ENCODE measurements around the gene ATP1A2.
A peak's percentile ranks its signal among the peaks of the same experiment; 100 is the strongest.

Gene ATP1A2

DNA sequence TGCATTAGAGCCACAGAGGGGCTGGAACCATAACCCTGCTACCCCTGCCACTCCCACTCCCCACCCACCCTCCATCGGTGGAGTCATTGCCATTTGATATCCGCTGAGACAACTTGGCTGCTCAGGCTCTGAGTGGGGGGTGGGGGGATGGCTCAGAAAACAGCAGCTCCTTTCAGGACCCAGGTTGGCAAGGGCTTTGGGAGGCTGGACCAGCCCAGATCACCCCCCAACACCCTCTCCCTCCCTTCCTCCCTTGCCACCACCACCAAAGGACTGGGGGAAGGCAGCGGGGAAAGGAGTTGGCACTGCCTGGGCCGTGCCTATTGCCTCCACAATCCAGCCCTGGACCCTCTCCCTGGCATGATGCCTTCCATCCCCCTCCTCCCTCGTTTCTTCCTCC is 47.3 kb upstream of the ATP1A2 start:
- no peak overlapping the region for H3K27ac ChIP-seq (ENCODE audit: extremely low read depth, low read depth, low read length)
- TF ChIP-seq ZNF837 (tag by site-specific recombination; IDR thresholded peaks at IDR 0.05), result no peak
- peak; percentile 34 for TF ChIP-seq KLF1 (tag by site-specific recombination; IDR thresholded peaks at IDR 0.05)
- no peak for TF ChIP-seq SCRT2 (tag by site-specific recombination; IDR thresholded peaks at IDR 0.05)
- no peak for TF ChIP-seq ZFP3 (tag by site-specific recombination; IDR thresholded peaks at IDR 0.05; ENCODE audit: low read depth)
- H3K36me3 ChIP-seq (ENCODE audit: control insufficient read depth in 2 of 2, insufficient read depth in 1 of 2, low read length in 2 of 2), result no peaks in the 10 kb centered on the region
- ChIA-PET CTCF (interaction anchor here (0.7 to 3.3 kb wide), 9 partner anchors 9 to 213 kb away, joined by 3 to 24 read pairs (median 9); no protein-coding TSS in a partner anchor), POLR2A (no interaction called here)
- no peak overlapping the region for H3K4me3 ChIP-seq (ENCODE audit: low read depth, low read length)
- H3K9me3 ChIP-seq (ENCODE audit: control insufficient read depth, insufficient read depth, low read depth, low read length), result no peaks in the 10 kb centered on the region
- H3K4me1 ChIP-seq (ENCODE audit: control insufficient read depth, insufficient read depth, low read length), result no peaks in the 10 kb centered on the region; the same call in 1 of the 2 replicates

DNA sequence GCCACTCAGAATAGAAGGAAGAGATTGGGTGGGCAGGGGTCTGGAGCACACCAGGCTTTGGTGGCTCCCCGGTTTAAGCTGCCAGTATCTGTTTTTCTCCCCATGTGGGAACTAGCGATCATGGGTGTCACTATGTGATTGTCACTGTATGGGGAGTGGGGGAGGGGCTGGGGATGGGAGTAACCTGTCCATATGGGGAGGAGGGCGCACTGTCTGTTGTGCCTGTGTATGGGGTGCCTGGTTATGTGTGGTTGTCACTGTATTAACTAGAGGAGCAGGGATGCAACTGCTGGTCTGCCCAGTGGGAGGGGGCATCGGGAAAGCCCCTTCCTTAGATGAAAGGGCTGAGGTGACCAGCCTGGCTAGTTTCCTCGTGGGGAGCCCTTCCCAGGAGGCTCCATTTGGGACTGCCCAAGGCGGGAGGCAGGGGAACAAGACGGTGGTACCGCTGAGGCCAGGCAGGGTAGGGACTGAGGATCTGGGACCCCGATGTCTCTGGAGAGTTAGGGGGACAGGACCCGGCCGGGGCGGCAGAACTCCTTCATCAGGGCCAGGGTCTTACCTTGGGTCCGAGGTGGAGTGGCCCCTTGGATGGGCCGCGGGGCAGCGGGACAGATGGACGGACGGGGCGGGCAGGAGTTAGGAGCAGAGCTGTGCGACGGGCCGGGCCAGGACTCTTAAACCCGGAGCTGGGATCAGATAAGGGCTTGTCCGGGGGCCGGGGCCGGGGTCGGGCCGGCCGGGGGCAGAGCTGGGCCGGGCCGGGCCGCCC is 45.9 kb upstream of the ATP1A2 start, which contains the start of gene KCNJ10:
TSS of gene KCNJ10 (minus strand) at position 701 of the 772 bp plus-strand sequence. CDS start 27,628 bp downstream, outside the sequence.
- TF ChIP-seq ZNF501 (tag by site-specific recombination; IDR thresholded peaks at IDR 0.05), result no peak
- TF ChIP-seq ZNF624 (tag by site-specific recombination; IDR thresholded peaks at IDR 0.05), result no peak
- TF ChIP-seq GLIS2 (tag by site-specific recombination; IDR thresholded peaks at IDR 0.05), result peak; percentile 49
- TF ChIP-seq FEZF1 (tag by site-specific recombination; IDR thresholded peaks at IDR 0.05), result no peak
- TF ChIP-seq, protein P1, sequence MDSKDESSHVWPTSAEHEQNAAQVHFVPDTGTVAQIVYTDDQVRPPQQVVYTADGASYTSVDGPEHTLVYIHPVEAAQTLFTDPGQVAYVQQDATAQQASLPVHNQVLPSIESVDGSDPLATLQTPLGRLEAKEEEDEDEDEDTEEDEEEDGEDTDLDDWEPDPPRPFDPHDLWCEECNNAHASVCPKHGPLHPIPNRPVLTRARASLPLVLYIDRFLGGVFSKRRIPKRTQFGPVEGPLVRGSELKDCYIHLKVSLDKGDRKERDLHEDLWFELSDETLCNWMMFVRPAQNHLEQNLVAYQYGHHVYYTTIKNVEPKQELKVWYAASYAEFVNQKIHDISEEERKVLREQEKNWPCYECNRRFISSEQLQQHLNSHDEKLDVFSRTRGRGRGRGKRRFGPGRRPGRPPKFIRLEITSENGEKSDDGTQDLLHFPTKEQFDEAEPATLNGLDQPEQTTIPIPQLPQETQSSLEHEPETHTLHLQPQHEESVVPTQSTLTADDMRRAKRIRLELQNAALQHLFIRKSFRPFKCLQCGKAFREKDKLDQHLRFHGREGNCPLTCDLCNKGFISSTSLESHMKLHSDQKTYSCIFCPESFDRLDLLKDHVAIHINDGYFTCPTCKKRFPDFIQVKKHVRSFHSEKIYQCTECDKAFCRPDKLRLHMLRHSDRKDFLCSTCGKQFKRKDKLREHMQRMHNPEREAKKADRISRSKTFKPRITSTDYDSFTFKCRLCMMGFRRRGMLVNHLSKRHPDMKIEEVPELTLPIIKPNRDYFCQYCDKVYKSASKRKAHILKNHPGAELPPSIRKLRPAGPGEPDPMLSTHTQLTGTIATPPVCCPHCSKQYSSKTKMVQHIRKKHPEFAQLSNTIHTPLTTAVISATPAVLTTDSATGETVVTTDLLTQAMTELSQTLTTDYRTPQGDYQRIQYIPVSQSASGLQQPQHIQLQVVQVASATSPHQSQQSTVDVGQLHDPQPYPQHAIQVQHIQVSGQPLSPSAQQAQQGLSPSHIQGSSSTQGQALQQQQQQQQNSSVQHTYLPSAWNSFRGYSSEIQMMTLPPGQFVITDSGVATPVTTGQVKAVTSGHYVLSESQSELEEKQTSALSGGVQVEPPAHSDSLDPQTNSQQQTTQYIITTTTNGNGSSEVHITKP (tag by site-specific recombination; IDR thresholded peaks at IDR 0.05), result peak; percentile 48; the same call in 1 of the 2 replicates
- TF ChIP-seq, protein P2, sequence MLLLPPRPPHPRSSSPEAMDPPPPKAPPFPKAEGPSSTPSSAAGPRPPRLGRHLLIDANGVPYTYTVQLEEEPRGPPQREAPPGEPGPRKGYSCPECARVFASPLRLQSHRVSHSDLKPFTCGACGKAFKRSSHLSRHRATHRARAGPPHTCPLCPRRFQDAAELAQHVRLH (tag by site-specific recombination; IDR thresholded peaks at IDR 0.05), result no peak
- TF ChIP-seq ZNF777 (tag by site-specific recombination; IDR thresholded peaks at IDR 0.05; ENCODE audit: borderline replicate concordance), result peak; percentile 80; the same call in 1 of the 2 replicates
- no peak for TF ChIP-seq ZBTB8A (tag by site-specific recombination; IDR thresholded peaks at IDR 0.05)
- no peak for TF ChIP-seq KLF7 (tag by site-specific recombination; IDR thresholded peaks at IDR 0.05; ENCODE audit: borderline replicate concordance)
- TF ChIP-seq ZIC2 (tag by site-specific recombination; IDR thresholded peaks at IDR 0.05), result 0 out of 2 replicates have a peak, but pooled peaks have one; percentile 13
- Histone ChIP-seq H3K27ac (ENCODE audit: extremely low read depth, low read depth, low read length) (no peak within 1 kb of the TSS), H3K4me3 (ENCODE audit: low read depth, low read length) (peak within 1 kb of the TSS; percentile 56), H3K4me1 (ENCODE audit: control insufficient read depth, insufficient read depth, low read length) (no peaks in the 10 kb centered on the region; the same call in 1 of the 2 replicates), H3K36me3 (ENCODE audit: control insufficient read depth in 2 of 2, insufficient read depth in 1 of 2, low read length in 2 of 2) (no peaks in the 10 kb centered on the region), H3K9me3 (ENCODE audit: control insufficient read depth, insufficient read depth, low read depth, low read length) (no peaks in the 10 kb centered on the region)
- ChIA-PET POLR2A (no interaction called here), CTCF (interaction anchor here (1.1 to 10.3 kb wide), 5 partner anchors 9 to 18 kb away, joined by 6 to 123 read pairs (median 9); no protein-coding TSS in a partner anchor)

DNA sequence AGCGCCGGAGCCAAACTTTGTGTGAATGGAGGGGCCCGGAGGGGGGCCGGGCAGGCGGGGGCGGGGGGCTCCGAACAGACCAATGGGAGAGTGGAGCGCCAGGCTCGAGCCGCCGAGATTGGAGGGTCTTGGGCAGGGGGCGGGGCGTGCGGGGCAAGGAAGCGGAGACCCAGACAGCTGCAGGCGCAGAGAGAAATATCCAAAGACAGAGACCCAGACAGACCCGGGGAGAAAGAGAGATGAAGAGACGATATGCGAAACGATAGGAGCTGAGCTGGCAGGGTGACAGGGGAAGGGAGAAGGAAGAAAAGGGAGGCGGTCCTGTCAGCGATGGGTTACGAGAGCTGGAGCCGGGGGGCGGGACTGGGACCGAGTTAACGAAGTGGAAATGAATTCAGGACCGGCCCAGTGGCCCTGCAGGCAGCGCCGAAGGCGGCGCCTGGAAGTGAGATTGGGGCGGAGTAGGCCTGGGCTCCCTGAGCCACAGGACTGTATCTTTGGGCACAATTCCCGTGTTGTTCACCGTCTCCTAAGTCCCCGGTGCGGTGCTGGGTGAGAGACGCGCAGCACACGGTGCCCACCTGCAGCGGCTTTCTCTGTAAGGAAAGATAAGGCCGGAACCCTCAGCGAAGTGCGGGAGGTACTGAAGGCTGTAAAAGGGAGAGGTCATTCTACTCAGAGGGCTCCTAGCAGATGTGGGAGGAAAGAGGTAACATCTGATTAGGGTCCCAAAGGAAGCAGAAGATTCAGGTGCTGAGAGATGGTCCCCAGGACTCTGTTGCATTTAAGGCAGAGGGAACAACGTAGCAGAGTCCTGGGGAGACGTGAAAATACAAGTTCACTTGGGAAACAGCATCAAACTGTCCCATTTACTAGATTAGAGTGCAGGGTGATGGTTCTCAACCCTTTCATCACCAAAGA is 45.1 kb upstream of the ATP1A2 start:
- H3K27ac ChIP-seq (ENCODE audit: extremely low read depth, low read depth, low read length), result no peak overlapping the region
- POLR2A ChIA-PET, result interaction anchor here (0.7 kb wide), 1 partner anchor 148 kb away, joined by 3 read pairs; no protein-coding TSS in a partner anchor
- CTCF ChIA-PET, result interaction anchor here (0.7 to 10.3 kb wide), 7 partner anchors 8 to 588 kb away, joined by 3 to 123 read pairs (median 3); no protein-coding TSS in a partner anchor
- peak overlapping the region; percentile 56 for H3K4me3 ChIP-seq (ENCODE audit: low read depth, low read length)
- no peaks in the 10 kb centered on the region for H3K9me3 ChIP-seq (ENCODE audit: control insufficient read depth, insufficient read depth, low read depth, low read length)
- no peaks in the 10 kb centered on the region; the same call in 1 of the 2 replicates for H3K4me1 ChIP-seq (ENCODE audit: control insufficient read depth, insufficient read depth, low read length)
- H3K36me3 ChIP-seq (ENCODE audit: control insufficient read depth in 2 of 2, insufficient read depth in 1 of 2, low read length in 2 of 2), result no peaks in the 10 kb centered on the region
- TF ChIP-seq, protein P3, sequence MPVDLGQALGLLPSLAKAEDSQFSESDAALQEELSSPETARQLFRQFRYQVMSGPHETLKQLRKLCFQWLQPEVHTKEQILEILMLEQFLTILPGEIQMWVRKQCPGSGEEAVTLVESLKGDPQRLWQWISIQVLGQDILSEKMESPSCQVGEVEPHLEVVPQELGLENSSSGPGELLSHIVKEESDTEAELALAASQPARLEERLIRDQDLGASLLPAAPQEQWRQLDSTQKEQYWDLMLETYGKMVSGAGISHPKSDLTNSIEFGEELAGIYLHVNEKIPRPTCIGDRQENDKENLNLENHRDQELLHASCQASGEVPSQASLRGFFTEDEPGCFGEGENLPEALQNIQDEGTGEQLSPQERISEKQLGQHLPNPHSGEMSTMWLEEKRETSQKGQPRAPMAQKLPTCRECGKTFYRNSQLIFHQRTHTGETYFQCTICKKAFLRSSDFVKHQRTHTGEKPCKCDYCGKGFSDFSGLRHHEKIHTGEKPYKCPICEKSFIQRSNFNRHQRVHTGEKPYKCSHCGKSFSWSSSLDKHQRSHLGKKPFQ (tag by site-specific recombination; IDR thresholded peaks at IDR 0.05), result no peak
- TF ChIP-seq ZNF366 (tag by site-specific recombination; conservative IDR thresholded peaks at IDR 0.05) (peak; percentile 55), ZNF112 (tag by site-specific recombination; IDR thresholded peaks at IDR 0.05) (no peak), GLIS2 (tag by site-specific recombination; IDR thresholded peaks at IDR 0.05) (peak; percentile 20), ZBTB48 (tag by site-specific recombination; IDR thresholded peaks at IDR 0.05) (peak; percentile 43; the same call in 1 of the 2 replicates), ZNF19 (tag by site-specific recombination; IDR thresholded peaks at IDR 0.05; ENCODE audit: low read depth) (no peak), KLF9 (tag by site-specific recombination; IDR thresholded peaks at IDR 0.05; ENCODE audit: low read depth) (peak; percentile 71; the same call in 1 of the 2 replicates), ZNF596 (tag by site-specific recombination; IDR thresholded peaks at IDR 0.05) (no peak), ZNF335 (tag by site-specific recombination; conservative IDR thresholded peaks at IDR 0.05) (peak; percentile 94), ZNF529 (tag by site-specific recombination; IDR thresholded peaks at IDR 0.05; ENCODE audit: insufficient replicate concordance) (no peak), ZNF600 (tag by site-specific recombination; IDR thresholded peaks at IDR 0.05) (peak; percentile 46)

All from HEK293 (cell line).